ENCODE measurements around the gene DHDDS. TPM values are rescaled to one million over a fixed set of nuclear protein-coding genes. Genes with fewer than 3 reads are reported as not detected.

DHDDS gene
- polyA plus RNA-seq, 12 donors, result 16.7 to 28.3 (median 20.4) TPM; not detected in 1

Other genes starting within 250 kb of the DHDDS start
- gene CATSPER4, start 241.7 kb upstream of the DHDDS start, polyA plus RNA-seq (ENCODE audit: insufficient read length in 12 of 12), result under 1 TPM in 1 of 12 donors, not detected in 11; 0.08 TPM
- 10 to 100 TPM in 11 of 12 donors, not detected in 1; 21.0 to 34.8 (median 25.8) TPM for gene CEP85, start 198.1 kb upstream of the DHDDS start, polyA plus RNA-seq (ENCODE audit: insufficient read length in 12 of 12)
- 100 to 1,000 TPM in 2 of 12 donors, 10 to 100 TPM in 9, not detected in 1; 44.0 to 158 (median 54.0) TPM for gene SH3BGRL3, start 152.2 kb upstream of the DHDDS start, polyA plus RNA-seq (ENCODE audit: insufficient read length in 12 of 12)
- 10 to 100 TPM in 3 of 12 donors, 1 to 10 TPM in 8, not detected in 1; 5.3 to 20.5 (median 7.6) TPM for gene UBXN11, start 125.7 kb upstream of the DHDDS start, polyA plus RNA-seq (ENCODE audit: insufficient read length in 12 of 12)
- 10 to 100 TPM in 1 of 12 donors, 1 to 10 TPM in 9, not detected in 2; 1.3 to 40.6 (median 2.1) TPM for gene CD52, start 114.4 kb upstream of the DHDDS start, polyA plus RNA-seq (ENCODE audit: insufficient read length in 12 of 12)
- gene CRYBG2, start 78.2 kb upstream of the DHDDS start, polyA plus RNA-seq (ENCODE audit: insufficient read length in 12 of 12), result 10 to 100 TPM in 1 of 12 donors, 1 to 10 TPM in 2, under 1 TPM in 1, not detected in 8; 0.28 to 10.2 (median 2.3) TPM
- gene ZNF683, start 59.6 kb upstream of the DHDDS start, polyA plus RNA-seq (ENCODE audit: insufficient read length in 12 of 12), result under 1 TPM in 1 of 12 donors, not detected in 11; 0.48 TPM
- under 1 TPM in 2 of 12 donors, not detected in 10; 0.07 to 0.11 TPM for gene LIN28A, start 21.5 kb upstream of the DHDDS start, polyA plus RNA-seq (ENCODE audit: insufficient read length in 12 of 12)
- 1,000 to 10,000 TPM in 2 of 12 donors, 100 to 1,000 TPM in 10; 542 to 2,322 (median 683) TPM for gene HMGN2, start 40.1 kb downstream of the DHDDS start, polyA plus RNA-seq (ENCODE audit: insufficient read length in 12 of 12)
- gene RPS6KA1, start 97.4 kb downstream of the DHDDS start, polyA plus RNA-seq (ENCODE audit: insufficient read length in 12 of 12), result 10 to 100 TPM in 2 of 12 donors, 1 to 10 TPM in 9, not detected in 1; 4.2 to 31.6 (median 5.9) TPM

Data from muscle of arm (tissue), 12 donors.